HG03280 (cell line): ENCODE data around the gene RTF2.

Experiments
- ATAC-seq: cut with Tn5 transposase; IDR thresholded peaks from one replicate; pipeline ENCODE4 v1.9.1; 2021; ENCODE audit warnings: mild to moderate bottlenecking, moderate library complexity; ENCODE audit not compliant: unreplicated experiment

The RTF2 gene

DNA sequence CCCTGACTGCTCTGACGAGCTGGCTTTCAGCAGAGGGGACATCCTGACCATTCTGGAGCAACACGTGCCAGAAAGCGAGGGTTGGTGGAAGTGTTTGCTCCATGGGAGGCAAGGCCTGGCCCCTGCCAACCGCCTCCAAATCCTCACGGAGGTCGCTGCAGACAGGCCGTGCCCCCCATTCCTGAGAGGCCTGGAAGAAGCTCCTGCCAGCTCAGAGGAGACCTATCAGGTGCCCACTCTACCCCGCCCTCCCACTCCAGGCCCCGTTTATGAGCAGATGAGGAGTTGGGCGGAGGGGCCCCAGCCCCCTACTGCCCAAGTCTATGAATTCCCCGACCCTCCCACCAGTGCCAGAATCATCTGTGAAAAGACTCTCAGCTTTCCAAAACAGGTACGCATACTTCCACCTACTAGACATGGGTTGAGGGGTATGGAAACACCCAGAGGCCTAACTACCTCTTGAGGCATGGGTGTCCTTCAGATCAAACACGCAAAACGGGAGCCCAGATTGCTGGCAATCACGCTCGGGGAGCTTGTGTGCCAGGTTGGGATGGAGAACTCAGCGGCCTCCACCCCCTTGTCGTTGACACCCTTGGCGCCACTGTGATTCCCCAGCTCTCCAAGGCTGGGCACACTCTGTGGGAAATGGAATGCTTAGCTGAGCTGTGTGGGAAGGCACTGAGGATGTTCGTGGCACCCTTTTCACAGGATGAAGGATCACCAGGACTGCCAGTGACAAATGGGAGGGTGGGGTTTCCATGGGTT is 31.0 kb upstream of the RTF2 start:
- ATAC-seq, result no peak

DNA sequence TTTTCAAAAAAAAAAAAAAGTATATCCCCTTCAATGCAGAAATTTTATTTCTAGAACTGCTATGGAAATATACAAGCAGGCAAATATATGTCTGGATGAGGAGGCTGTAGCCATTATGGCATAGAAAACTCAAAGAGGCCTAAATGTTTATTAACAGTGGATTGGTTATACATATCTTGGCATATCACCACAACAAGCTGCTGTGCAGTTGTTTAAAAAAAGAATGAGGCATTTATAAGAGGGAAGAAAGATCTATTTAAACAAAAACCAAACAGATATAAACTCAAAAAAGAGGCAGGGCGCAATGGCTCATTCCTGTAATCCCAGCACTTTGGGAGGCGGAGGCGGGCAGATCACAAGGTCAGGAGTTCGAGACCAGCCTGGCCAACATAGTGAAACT is 30.1 kb upstream of the RTF2 start:
- ATAC-seq, result no peak

DNA sequence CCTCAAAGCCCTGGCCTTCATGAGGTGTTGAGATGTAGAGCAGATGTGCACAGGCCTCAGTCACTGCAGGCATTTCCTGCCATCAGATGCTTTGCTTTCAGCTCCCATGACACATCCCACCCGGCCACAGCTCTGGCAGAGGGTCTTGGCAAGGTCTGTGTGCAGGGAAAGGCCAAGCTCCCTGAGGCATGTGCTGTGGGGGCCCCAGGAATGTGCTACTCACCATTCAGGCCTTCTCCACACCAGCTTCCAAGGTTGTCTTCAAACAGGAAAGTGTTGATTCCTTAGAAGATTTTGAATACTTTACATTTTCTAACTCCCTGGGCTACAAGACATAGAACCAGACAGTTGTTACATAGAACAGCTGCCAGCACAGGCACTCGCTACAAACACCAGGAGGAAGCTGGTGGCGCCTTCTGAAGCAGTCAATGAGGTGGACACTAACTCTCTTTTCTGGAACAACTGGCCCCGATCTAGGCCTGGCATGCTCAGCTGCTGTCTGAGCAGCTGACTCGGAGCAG is 28.6 kb upstream of the RTF2 start:
- ATAC-seq, result no peak

DNA sequence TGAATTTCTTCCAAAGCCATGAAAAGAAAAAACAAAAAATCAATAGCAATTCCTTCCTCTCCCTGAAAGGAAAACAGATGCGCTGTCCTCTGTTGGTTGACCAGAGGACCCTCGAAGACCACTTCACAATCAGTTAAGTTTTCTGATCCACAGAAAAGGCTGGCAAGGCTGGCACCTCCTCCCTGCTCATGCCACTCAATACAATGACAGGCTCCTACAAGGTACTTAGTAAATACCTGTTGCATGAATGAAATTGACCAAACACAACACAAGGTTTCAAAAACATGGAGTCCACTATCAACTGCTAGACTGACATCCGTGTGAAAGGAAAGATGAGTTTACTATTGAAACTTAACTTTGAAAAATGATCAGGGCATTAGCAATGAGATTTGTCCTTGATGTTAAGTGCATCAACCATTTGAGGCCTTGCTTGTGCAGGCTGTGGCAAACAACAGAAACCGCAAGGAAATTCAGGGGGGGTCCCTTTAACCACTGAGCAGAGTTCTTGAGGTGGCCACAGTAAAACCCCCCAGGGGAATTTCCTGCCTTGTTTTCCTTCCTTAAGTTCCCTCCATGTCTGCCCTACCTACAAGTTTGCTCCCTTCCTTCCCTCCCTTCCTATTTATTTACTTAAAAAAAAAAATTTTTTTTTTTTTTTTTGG is 27.9 kb upstream of the RTF2 start:
- no peak for ATAC-seq

- no peak for ATAC-seq
Observed at GRCh38 chr20:56442389-56443365, 25.8 kb upstream of the RTF2 start.

DNA sequence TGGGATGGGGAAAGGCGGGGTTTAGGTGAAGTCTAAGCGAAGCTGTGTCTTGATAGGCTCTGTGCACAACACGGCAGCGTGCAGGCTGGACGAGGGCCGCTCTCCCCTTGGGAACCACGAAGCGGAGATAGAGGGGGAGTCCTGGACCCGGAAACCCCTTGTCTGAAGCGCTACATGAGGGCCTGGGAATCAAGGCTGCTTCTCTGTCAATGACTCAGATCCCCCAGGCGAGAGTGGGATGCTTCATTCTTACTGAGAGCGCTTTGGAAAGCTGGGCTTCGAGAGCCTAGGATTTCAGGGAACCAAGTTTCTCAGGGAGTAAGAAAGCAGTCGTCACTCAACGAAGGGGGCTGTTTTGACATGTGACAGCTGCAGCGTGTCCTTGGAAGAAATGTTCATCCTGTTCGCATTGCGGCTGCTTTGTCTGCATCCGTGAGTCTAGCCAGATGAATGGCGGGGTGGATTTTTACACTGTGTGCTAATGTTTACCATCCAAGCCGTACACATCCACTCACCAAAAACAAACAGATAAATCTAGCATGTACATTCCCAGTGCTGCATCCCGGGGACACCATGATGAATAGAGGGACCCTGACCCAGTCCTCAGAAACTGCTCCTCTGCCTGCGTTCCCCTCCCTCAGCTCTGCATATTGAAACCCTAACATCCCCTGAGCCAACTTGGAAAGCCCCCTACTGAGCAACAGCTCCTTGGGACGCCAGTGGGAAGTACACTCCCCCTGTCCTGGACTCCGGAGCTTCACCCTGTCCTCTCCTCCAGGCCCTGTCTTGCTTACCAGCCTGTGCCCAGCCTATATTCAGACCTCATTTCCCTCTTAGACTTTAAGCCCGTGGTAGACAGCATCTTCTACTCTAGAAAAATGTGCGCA is 24.5 kb upstream of the RTF2 start:
- no peak for ATAC-seq

- ATAC-seq, result no peak
Observed at GRCh38 chr20:56445130-56445529, 23.3 kb upstream of the RTF2 start.

GRCh38 chr20:56445540-56445939 is 22.9 kb upstream of the RTF2 start:
- no peak for ATAC-seq

DNA sequence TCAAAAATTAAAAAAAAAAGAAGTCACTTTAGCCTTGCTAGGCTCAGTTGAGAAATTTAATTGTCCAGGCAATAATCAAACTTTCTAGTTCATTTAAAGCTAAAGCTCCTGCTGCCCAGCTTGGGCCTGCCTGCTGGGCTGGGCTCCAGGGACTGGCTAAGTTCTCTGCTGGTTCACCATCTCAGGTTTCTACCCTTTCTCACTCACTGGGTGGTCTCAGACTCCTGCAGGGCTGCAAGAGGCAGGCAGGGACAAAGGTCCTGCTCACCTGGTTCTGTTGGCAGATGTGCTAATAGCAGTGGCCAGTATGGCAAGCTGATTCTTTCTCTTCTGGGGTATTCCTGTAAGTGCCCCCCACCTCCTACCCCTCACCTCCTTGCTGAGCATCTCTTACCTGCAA is 21.2 kb upstream of the RTF2 start:
- no peak for ATAC-seq

- no peak for ATAC-seq
Observed at GRCh38 chr20:56449459-56449858, 19.0 kb upstream of the RTF2 start.

- ATAC-seq, result no peak
Observed at GRCh38 chr20:56451056-56451765, 17.2 kb upstream of the RTF2 start.

DNA sequence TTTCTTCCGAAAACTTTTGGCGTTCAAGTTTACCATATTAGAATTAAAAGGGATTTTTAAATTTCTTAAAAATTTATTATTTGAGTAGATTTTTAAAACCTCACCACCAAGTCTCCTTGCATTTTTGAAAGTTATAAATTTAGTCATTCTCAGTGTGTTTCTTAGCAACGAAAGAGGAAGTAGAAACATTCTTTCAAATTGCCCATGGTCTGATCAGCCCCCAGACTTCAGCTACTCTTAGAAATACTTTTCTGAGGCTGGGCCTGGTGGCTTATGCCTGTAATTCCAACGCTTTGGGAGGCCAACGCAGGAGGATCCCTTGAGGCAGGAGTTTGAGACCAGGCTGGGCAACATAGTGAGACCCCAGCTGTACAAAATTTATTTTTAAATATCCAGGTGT is 15.1 kb upstream of the RTF2 start:
- peak; percentile 85 for ATAC-seq

DNA sequence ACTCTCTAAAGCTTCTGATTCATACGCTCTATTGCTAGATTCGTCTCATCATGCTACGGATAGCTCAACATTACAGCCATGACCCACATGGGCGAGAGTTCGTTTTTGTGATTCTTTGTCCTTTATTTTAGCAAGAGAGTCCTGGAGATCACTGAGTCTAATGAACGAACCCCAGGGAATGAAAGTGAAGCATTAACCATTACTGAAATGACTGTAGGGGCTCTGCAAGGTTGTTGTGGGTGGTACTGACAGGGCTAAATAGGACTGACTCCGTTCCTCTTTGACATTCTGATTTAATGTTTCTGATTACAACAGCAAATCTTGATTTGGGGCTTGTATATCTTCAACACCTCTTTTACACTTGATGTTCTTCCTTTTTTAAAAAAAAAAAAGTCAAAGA is 13.7 kb upstream of the RTF2 start:
- ATAC-seq, result peak; percentile 56

- ATAC-seq, result no peak
Observed at GRCh38 chr20:56458206-56458821, 10.1 kb upstream of the RTF2 start.

- no peak for ATAC-seq
Observed at GRCh38 chr20:56460459-56460858, 8.0 kb upstream of the RTF2 start.

DNA sequence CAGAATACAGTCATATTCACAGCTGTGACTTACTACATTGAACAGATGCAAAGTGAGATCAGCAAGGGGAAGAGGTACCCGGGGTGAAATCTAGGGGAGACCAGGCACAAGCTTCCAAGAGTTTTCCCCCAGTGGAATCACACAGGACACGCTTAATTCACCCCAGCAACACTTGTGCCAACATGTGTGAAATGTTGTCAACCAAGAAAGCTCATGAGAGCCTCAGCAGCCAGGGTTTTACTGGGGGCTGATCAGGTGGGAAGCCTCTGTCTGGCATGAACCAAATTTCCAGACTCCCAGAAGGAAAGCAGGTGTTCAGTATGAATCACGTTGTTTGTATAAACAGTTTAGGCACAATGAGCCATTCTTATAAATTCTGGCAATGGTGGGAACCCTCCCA is 6.9 kb upstream of the RTF2 start:
- no peak for ATAC-seq

- ATAC-seq, result no peak
Observed at GRCh38 chr20:56463428-56463827, 5.0 kb upstream of the RTF2 start.

GRCh38 chr20:56465997-56466396 is 2.4 kb upstream of the RTF2 start:
- no peak for ATAC-seq

- ATAC-seq, result no peak
Observed at GRCh38 chr20:56467968-56468315, 485 bp upstream of the RTF2 start.
